HepG2 (cell line): ENCODE results near the gene NEK7. TPM values are rescaled to one million over a fixed set of nuclear protein-coding genes. Genes with fewer than 3 reads are reported as not detected.

Experiments
- ATAC-seq: fragments of 200-7000 bp; cut with Tn5 transposase; 3 replicates; pipeline ENCODE4 v1.9.1; 2020; ENCODE audit warnings: mild to moderate bottlenecking, moderate library complexity
- BruUV-seq: library from RNA; stranded (reverse); fragments of 400-500 nt; replicated peaks from 2 replicates; lab custom pipeline; 2021; lab: Mats Ljungman, UMichigan
- CTCF ChIA-PET: fragments of 300-600 bp; formaldehyde crosslinking; extraction: SDS; loops from one replicate; lab custom pipeline; 2021; ENCODE audit warnings: low total read pairs, inconsistent platforms, low intra/inter-chr PET ratio; lab: Yijun Ruan, JAX
- POLR2A ChIA-PET: fragments of 350-600 bp; sonication (Branson Sonifier 250); formaldehyde crosslinking; loops from one replicate; lab custom pipeline; 2020; ENCODE audit warnings: antibody characterized with exemption, inconsistent platforms; lab: Yijun Ruan, JAX
- DNase-seq: peaks from one replicate; pipeline ENCODE4 v3.0.0-alpha.2; 2015; ENCODE audit warnings: low spot score
- FAIRE-seq: peaks from 3 replicates; lab custom pipeline; 2011; peaks lifted over from hg19 to GRCh38; lab: Jason Lieb, UNC
- H2AFZ ChIP-seq: one replicate; pipeline ENCODE4 v1.6.1; 2011; ENCODE audit warnings: low read length, inconsistent platforms
- H3K27ac ChIP-seq: fragments of 300-600 bp; 3 replicates; pipeline ENCODE4 v1.8.0; 2011; ENCODE audit warnings: mixed run types, mild to moderate bottlenecking, mixed read lengths, low read length, inconsistent platforms; ENCODE audit not compliant: insufficient read depth; ENCODE audit errors: extremely low read length
- H3K27me3 ChIP-seq, 2 experiments: fragments of 200-600 bp in 1 of 2; 2 replicates in 1 of 2; 3 replicates in 1 of 2; pipeline versions ENCODE4 v1.6.0 to v1.8.0; 2011; ENCODE audit warnings: low read length in 2 of 2, mild to moderate bottlenecking in 2 of 2, moderate library complexity in 2 of 2, inconsistent platforms in 1 of 2; ENCODE audit not compliant: insufficient read depth in 2 of 2, control insufficient read depth in 1 of 2
- H3K36me3 ChIP-seq, 2 experiments: fragments of 200-600 bp in 1 of 2; replicated peaks in 1 of 2; 2 replicates in 1 of 2; 3 replicates in 1 of 2; pipeline versions ENCODE4 v1.5.1 to v1.8.0; 2011; ENCODE audit warnings: low read length in 2 of 2, inconsistent platforms in 1 of 2; ENCODE audit not compliant: insufficient read depth in 2 of 2, control insufficient read depth in 1 of 2
- H3K4me1 ChIP-seq: 2 replicates; pipeline ENCODE4 v1.5.1; 2012; ENCODE audit warnings: low read length, inconsistent platforms; ENCODE audit not compliant: insufficient read depth
- H3K4me2 ChIP-seq: 2 replicates; pipeline ENCODE4 v1.6.0; 2011; ENCODE audit warnings: low read depth, low read length, inconsistent platforms
- H3K4me3 ChIP-seq, 3 experiments: fragments of 200-600 bp in 1 of 3; sonication (generic), shearing (Covaris generic) in 1 of 3; replicated peaks in 1 of 3; 2 replicates each; pipeline ENCODE4 v1.5.1; 2011 to 2016; ENCODE audit warnings: low read length in 3 of 3, inconsistent platforms in 2 of 3, low read depth in 2 of 3, mild to moderate bottlenecking in 2 of 3, control low read depth in 1 of 3, mixed read lengths in 1 of 3; ENCODE audit not compliant: insufficient read depth in 1 of 3
- H3K79me2 ChIP-seq: one replicate; pipeline ENCODE4 v1.6.1; 2011; ENCODE audit warnings: low read length, inconsistent platforms; ENCODE audit not compliant: insufficient read depth
- H3K9ac ChIP-seq: 2 replicates; pipeline ENCODE4 v1.6.0; 2011; ENCODE audit warnings: mild to moderate bottlenecking, low read depth, low read length, inconsistent platforms; ENCODE audit not compliant: insufficient read depth
- H3K9me3 ChIP-seq: 2 replicates; pipeline ENCODE4 v1.5.1; 2012; ENCODE audit warnings: mild to moderate bottlenecking, low read length
- H4K20me1 ChIP-seq: 2 replicates; pipeline ENCODE4 v1.6.0; 2011; ENCODE audit warnings: inconsistent platforms, mild to moderate bottlenecking, low read length, moderate library complexity; ENCODE audit not compliant: insufficient read depth
- CENPBD1 ChIP-seq: sonication (generic); formaldehyde crosslinking; IDR thresholded peaks from 2 replicates; pipeline ENCODE4 v1.8.0; 2022; ENCODE audit warnings: missing genetic modification reagents, low read depth, mild to moderate bottlenecking, borderline replicate concordance
- CSRNP2 ChIP-seq: sonication (generic); formaldehyde crosslinking; conservative IDR thresholded peaks from 2 replicates; pipeline ENCODE4 v1.8.0; 2022; ENCODE audit warnings: low read depth, missing genetic modification reagents
- HOXD1 ChIP-seq: sonication (generic); formaldehyde crosslinking; IDR thresholded peaks from 2 replicates; pipeline ENCODE4 v1.5.0; 2020; ENCODE audit warnings: missing genetic modification reagents
- KAT2B ChIP-seq: fragments of 150-350 bp; IDR thresholded peaks from 2 replicates; pipeline ENCODE4 v1.6.1; 2014; ENCODE audit warnings: low read depth, low read length, borderline replicate concordance
- MTERF4 ChIP-seq: sonication (generic); formaldehyde crosslinking; IDR thresholded peaks from 2 replicates; pipeline ENCODE4 v1.8.0; 2023; ENCODE audit warnings: mild to moderate bottlenecking, missing genetic modification reagents
- POLR2AphosphoS2 ChIP-seq: IDR thresholded peaks from 2 replicates; pipeline ENCODE4 v1.6.1; 2011; ENCODE audit warnings: low read depth, low read length, improper control_type of control experiment
- ZFP1 ChIP-seq: IDR thresholded peaks from 2 replicates; pipeline ENCODE4 v1.6.1; 2016
- ZFP91 ChIP-seq: sonication (generic); formaldehyde crosslinking; IDR thresholded peaks from 2 replicates; pipeline ENCODE4 v1.9.0; 2022; ENCODE audit warnings: missing genetic modification reagents, mild to moderate bottlenecking, borderline replicate concordance
- ZNF225 ChIP-seq: sonication (generic); formaldehyde crosslinking; IDR thresholded peaks from 2 replicates; pipeline ENCODE4 v1.4.0; 2020; ENCODE audit warnings: mild to moderate bottlenecking, missing genetic modification reagents
- ZNF609 ChIP-seq: sonication (generic); formaldehyde crosslinking; IDR thresholded peaks from 2 replicates; pipeline ENCODE4 v1.4.0; 2020; ENCODE audit warnings: mild to moderate bottlenecking, missing genetic modification reagents, borderline replicate concordance
- ZNF710 ChIP-seq: sonication (generic); formaldehyde crosslinking; IDR thresholded peaks from 2 replicates; pipeline ENCODE4 v1.5.0; 2020; ENCODE audit warnings: mild to moderate bottlenecking, missing genetic modification reagents, borderline replicate concordance
- WGBS: methylation state at CpG from one replicate; pipeline ENCODE4 v1.1.6; 2017; ENCODE audit warnings: low lambda C conversion rate; 5-methylcytosine and 5-hydroxymethylcytosine counted together
- in situ Hi-C: cut with HindIII; loops from 2 replicates; pipeline ENCODE4 v1.10.0; 2017; ENCODE audit warnings: low pct_unique_long_range_greater_than_20kb; ENCODE audit not compliant: extremely low pct_ligation_motif_present
- intact Hi-C: fragments of 100-400 bp; cut with micrococcal nuclease; formaldehyde crosslinking; loops from one replicate; pipeline ENCODE4 v1.10.0; 2022; ENCODE audit not compliant: unreplicated experiment
- polyA plus RNA-seq, 8 experiments: library from polyadenylated mRNA; depleted of rRNA in 3 of 8; stranded (reverse) in 7 of 8; unstranded in 1 of 8; fragments of >200 nt; fragmentation: Illumina TruSeq in 4 of 8; extraction: Trizol in 4 of 8; gene quantifications; 2 replicates each; pipeline versions ENCODE4 v1.2.1 to v1.2.3, GENCODE V29; 2011 to 2016; ENCODE audit warnings: low read depth in 4 of 8, missing spikeins in 1 of 8, mixed read lengths in 1 of 8; ENCODE audit not compliant: insufficient read depth in 1 of 8
- total RNA-seq, 5 experiments: library from RNA; depleted of rRNA; stranded (reverse); fragments of >200 nt; fragmentation: Illumina TruSeq; extraction: Trizol; gene quantifications; 2 replicates each; pipeline ENCODE4 v1.2.3, GENCODE V29; 2016; ENCODE audit warnings: low read depth in 1 of 5

Gene NEK7
- total and polyA plus RNA-seq, 2 of the 13 experiments (the other 11 are each of a cell fraction or from before 2014, with no cell fraction given): 18.1 to 19.2 TPM

- TF ChIP-seq KAT2B (no peak), ZNF225 (CRISPR knock-in tag) (no peak), CENPBD1 (no peak), CSRNP2 (CRISPR knock-in tag) (no peak), ZNF710 (CRISPR knock-in tag) (no peak), HOXD1 (CRISPR knock-in tag) (no peak)
These were observed 11.4 kb downstream of the NEK7 start (continued) for GRCh38 chr1:198168227-198168626.

GRCh38 chr1:198169672-198170071, 12.9 kb downstream of the NEK7 start:
- no peak overlapping the region for H3K9ac ChIP-seq
- H3K4me1 ChIP-seq: peaks cover 36% of the 10 kb centered on the region
- no TSS peak for BruUV-seq
- no peaks in the 10 kb centered on the region for H3K9me3 ChIP-seq
- intact Hi-C loops: no loop called here
- DNase-seq (no peak), ATAC-seq (no peak), FAIRE-seq (no peak)
- ChIA-PET POLR2A (no interaction called here), CTCF (no interaction called here)
- 93% methylated on average over 2 of the region's 2 CpGs for WGBS
- H3K36me3 ChIP-seq: no peaks in the 10 kb centered on the region
- H3K4me3 ChIP-seq: no peak overlapping the region
- no peak overlapping the region for H3K27ac ChIP-seq
- no peaks in the 10 kb centered on the region for H4K20me1 ChIP-seq
- H3K27me3 ChIP-seq: no peaks in the 10 kb centered on the region
- H2AFZ ChIP-seq: no peak overlapping the region
- in situ Hi-C loops: no loop called here
- H3K4me2 ChIP-seq: no peak overlapping the region
- peaks cover 76% of the 10 kb centered on the region for H3K79me2 ChIP-seq
- TF ChIP-seq MTERF4 (CRISPR knock-in tag) (no peak), POLR2AphosphoS2 (no peak), ZFP1 (no peak), ZFP91 (CRISPR knock-in tag) (no peak), ZNF609 (CRISPR knock-in tag) (no peak)
